Left hindlimb (tissue), 1 donor: ENCODE measurements around the gene CHST14.
"Not testable (repeated sequence)": the region's sequence is repeated elsewhere in the genome, so short reads cannot be mapped to it uniquely, and the experiment has no call there.

ENCODE experiments used
- DNase-seq: peaks from one replicate; pipeline ENCODE4 v3.0.0-alpha.2; 2018

Gene CHST14

DNA sequence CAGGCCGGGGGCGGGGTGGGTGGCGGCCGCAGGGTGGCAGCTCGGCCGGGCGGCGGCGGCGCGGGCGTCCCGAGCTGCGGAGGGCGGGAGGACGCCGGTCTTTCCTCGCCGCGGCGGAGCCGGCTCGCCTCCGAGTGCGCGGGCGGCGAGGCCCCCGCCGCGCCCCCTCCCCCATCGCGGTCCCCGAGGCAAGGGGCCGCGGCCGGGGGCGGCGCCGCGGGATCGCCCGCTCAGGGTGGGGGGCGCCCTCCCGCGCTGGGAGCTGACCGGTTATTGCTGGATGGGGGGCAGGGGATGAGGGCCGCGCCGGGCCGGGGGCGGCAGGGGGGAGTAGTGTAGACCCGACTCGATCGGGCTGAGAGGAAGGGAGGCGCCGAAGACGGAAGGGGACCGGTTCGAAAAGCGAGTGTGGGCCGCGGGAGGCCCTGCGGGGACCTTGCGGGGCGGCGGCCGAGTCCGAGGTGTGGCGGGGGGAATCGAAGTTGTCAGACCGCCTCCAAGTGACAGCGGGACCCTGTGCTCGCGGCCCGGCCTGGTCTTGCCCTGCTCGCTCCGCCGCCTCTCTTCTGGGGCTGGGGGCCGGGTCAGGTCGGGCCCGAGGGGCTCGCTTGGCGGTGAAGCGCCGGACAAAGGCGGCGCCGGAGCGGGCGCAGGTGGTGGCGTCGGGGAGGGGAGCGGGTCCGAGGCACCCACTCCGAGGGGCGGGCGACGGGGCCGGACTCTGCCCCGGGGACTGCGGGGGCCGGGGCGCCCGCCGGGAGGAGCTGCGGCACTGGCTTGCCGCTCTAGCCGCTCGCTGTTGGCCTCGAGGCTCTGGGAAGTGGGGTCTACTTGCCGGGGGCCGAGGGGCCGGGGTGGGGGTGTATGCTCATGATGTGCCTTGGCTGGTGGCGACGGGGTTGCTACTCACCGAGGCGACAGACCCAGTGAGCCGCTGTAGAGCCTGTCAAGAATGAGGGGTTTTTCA is 28.9 kb upstream of the CHST14 start:
- DNase-seq: no peak

DNA sequence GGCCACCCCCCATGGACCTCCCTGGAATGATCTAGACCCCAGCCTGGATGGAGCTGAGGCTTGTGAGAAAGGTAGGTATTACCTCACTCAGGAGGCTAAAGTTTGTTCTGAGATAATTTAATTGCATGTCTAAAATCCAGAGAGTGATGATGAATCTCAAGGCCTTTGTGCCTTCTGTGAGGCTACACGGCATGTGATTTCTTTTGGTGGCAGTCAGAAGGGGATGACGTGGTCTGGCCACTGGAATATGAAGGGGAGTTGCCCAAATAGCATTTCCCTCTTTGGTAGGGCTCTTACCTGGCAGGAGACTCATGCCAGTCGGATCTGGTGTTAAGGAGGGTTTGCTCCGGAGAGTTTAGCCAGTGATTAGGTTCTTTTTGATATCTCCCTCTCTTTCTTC is 27.5 kb upstream of the CHST14 start:
- no peak for DNase-seq

DNA sequence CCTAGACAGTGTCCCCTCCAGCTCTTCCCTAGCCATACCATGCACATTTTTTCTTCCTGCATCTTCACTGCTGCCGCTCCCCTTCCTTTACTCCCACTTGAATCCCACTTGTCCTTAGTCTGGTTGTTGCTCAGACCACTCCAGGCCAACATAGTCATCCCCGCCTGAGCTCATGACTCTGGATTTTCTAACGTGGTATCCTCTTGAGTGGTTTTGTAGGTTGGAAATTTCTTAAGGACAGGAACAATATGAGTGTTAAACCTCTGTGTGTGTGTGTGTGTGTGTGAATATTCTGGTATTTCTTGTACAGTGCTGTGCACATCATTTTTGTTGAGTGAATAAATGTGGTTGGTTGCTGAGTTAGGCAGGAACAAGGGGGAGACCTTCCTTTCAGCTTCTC is 26.9 kb upstream of the CHST14 start:
- no peak for DNase-seq

DNA sequence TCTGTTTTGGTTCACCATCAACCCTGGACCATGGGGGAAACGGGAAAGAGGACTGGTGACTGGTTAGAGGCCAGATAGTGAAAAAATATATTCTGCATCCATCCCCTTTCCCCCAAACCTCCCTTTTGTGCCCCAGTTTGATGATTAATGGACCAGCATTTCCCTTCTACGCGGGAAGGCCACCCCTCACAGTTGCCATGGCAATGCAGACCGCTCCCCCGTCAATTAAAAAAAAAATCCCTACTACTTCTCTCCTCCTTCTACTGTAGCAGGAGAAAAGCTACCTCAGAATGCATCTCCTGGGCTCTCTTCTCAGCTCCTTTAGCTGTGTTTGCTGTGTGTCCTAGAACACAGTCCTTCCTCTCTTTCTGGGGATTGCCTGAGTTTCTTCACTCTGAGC is 26.0 kb upstream of the CHST14 start:
- no peak for DNase-seq

DNA sequence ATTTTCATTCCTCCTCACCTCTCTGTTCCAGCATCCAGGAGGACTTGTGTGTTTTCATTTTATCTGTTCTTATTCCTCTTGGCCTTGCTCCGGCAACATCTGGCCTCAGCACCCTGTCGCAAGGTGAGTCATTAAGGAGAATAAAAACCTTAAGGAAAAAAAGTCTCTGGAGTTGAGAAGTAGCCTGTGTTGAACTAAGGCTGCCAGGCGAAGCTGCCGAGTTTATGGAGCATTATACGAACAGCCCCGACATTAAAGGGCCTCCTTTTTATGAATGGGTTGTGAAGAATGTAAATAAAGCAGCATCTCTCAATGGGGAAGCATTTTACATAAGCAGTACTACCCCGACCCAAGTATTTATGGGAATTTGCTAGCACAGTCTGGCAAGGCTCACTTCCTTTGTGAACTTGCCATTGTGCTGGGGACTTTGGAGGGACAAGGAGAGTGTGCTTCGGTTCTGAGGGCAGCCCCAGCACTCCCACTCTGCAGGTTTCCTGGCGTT is 25.3 kb upstream of the CHST14 start:
- DNase-seq: no peak

DNA sequence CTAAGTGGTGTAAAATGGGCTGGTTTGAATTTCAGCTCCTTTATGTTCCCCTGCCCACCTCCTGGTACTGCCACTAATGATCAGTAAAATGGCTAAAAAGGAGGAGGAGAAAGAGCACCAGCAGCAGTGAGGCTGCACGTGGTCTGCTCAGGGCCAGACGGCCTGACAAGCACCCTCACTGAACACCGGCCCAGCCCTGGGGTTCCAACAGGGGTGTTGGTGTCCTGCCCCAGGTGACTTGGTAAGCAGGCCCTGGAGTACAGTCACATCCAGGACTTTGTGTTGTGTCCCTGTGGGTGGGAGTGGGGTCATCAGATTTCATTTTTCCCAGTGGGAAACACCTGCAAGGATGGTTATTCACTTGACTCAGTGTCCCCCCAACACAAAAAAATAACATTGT is 24.6 kb upstream of the CHST14 start:
- DNase-seq: no peak

DNA sequence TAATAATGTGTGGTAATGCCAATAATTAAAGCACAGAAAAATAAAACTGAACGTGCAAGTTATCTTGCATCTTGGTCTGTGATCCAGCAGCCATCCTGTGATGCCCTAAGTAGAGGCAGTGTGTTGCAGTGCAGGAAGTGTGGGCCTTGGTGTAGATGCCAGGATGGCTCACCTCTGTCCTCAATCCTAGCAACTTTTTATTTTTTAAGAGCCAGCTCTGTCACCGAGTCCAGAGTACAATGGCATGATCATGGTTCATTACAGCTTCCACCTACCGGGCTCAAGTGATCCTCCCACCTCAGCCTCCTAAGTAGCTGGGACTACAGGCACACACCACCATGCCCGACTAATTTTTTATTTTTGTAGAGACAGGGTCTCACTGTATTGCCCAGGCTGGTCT is 22.4 kb upstream of the CHST14 start:
- no peak for DNase-seq

DNA sequence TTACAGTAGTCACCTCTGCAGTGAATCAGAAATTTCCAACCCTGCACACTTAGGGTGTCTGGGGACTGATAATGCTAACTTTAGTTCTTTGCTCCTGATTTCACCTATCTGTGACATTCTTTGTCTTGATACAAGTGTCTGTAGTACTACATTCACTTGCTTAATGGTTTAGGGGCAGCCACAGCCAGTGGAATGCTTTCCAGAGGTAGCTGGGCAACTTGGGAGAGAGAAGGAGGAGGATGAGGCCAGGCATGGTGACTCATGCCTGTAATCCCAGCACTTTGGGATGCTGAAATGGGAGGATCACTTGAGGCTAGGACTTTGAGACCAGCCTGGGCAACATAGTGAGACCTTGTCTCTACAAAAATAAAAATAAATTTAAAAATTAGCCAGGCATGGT is 21.5 kb upstream of the CHST14 start:
- no peak for DNase-seq

DNA sequence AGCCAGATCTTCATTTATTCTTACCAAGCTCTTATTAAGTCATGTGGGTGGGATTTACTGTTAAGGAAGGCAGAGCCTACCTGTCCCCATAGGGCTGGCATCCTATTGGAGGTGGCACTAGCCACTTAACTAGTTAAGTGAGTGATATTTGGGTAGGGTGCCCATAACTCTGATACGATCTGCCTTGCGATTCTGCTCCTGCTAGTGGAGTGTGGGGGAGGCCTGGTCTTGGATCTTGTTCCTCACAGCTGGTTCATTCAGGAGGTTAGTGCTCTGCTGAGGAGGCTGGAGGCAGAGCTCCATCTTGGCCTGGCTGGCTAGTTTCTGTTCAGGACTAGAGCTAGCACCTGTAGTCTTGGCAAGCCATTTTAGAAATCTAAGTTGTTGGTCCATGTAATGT is 20.7 kb upstream of the CHST14 start:
- DNase-seq: no peak

DNA sequence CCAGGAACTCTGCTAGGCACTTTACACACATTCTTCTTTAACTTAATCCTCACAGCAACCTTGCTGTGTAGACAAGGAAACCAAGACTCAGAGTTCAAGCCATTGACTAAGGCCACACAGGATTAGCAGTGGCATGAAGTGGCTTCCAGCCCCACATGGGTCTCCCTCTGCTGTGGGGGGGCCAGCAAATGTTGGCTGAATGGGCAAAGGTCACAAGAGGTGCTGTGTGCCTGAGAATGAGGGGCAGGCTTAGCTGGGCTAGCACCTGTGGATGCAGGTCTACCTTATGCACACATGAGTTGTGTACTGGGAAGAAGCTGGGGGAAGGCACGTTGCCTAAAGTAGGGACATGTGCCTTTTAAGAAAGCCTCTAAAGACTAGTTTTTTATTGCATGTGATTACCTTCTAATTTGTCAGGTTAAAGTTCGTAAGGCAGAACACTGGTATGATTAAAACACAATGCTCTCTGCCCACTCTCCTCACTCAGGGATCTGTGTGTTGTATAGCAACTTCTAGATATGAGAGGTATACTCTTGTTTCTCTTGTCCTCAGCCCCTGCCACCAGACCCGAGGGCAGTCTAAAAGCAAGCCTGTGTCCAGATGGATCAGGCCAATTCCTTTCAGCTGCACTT is 19.1 kb upstream of the CHST14 start:
- DNase-seq: no peak

DNA sequence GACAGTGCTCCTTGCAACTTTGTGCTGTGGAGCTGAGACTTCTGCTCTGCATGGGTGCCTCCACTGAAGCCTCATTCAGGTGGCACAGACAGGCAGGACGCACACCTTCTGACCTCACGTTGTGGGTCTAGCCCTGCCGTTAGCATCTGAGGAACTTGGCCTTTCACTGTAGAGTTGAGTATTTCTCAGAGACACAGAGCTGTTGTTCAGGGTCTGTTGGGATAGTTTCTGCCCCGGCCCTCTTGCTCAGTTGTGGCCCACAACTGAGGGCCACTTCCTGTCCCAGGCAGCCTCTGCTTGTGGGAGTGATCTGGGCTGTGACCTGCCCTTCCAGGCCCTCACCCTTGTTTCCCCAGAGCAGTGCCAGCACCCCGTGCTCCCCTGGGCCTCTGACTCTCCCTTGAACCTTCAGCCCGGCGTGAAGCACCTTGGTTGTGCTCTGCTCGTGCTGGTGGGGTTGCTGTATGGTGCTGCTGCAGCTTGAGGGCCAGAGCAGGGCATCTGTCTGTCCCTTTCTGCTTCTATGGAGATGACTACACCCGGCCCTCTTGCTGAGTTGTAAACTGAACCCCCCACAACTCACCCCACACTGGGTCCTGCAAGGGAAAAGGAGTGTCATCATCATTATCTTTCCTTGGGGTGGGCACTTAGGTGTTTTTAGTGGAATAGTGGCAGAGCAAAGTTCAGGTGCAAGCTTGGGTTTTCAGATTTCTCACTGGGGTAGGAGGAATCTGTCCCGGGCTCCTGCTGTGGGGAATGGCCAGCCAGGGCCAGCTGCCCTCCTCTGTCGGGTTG is 18.3 kb upstream of the CHST14 start:
- no peak for DNase-seq

DNA sequence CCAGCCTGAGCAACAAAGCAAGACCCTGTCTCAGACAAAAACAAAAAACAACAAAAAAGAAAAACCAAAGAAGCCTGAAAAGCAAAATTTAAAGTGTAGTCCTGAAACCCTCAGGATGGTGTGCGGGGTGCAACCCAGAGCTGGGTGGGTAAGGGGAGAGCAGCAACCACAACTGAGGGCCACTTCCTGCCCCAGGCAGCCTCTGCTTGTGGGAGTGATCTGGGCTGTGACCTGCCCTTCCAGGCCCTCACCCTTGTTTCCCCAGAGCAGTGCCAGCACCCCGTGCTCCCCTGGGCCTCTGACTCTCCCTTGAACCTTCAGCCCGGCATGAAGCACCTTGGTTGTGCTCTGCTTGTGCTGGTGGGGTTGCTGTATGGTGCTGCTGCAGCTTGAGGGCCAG is 16.8 kb upstream of the CHST14 start:
- DNase-seq: not testable (repeated sequence)

DNA sequence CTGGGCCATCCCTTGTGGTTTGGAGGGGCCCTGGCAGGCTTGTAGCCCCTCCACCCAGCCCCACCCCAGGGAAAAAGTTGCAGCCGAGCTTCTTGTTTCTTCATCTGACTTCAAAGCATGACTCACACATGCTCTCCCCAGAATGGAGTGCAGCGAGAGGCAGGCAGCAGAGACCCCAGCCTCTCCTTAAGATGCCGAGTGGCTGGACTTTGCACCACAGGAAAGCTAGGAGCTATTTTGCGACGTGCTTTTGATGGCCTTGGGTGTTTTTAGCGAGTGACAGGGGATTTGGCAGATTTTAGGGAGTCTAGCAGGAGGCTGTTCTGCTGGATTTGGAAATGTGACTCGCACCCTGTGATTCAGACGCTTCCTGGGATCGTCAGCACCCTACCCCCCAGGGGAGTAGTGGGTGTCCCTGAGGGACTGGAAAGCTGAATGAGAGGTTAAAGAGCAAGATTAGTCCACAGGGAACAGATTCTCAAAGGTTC is 15.8 kb upstream of the CHST14 start:
- DNase-seq: no peak

DNA sequence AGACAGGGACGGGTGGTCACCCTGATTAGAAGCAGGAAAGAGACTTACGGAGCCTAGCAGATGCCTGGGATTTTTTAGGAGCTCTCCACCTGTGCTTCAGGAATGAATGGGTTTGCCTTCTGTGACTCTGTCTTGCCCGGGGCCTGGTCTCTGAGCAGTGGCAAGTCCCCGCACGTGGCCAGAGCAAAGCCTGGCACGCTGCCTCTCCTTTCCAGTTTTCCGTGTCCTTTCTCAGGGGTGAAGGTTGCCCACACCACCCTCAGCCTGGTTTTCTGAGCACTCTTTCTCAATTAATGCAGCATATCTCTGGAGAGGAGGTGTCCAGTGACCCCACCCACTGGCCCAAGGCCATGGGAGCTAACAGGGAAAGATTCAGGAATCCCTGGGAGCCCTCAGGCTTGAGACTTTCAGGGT is 14.5 kb upstream of the CHST14 start:
- no peak for DNase-seq

DNA sequence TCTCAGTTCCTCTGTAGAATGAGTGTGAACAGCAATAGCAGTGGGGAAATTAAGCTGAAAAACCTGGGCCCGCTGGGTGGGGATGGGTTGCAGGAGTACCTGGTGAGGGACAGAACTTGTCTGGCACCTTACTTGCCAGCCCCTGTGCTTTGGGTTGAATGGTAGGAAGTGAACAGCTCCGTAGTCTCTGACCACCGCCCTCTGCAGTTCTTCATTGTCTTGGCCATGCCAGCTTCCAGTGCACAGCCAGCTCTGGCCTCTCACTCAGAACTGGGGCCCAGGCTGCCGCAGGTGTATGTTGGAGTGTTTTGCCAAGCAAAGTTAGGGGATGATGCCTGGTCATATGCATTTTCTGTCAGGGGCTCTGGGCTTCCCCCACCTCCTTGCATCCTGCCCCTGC is 14.0 kb upstream of the CHST14 start:
- no peak for DNase-seq

DNA sequence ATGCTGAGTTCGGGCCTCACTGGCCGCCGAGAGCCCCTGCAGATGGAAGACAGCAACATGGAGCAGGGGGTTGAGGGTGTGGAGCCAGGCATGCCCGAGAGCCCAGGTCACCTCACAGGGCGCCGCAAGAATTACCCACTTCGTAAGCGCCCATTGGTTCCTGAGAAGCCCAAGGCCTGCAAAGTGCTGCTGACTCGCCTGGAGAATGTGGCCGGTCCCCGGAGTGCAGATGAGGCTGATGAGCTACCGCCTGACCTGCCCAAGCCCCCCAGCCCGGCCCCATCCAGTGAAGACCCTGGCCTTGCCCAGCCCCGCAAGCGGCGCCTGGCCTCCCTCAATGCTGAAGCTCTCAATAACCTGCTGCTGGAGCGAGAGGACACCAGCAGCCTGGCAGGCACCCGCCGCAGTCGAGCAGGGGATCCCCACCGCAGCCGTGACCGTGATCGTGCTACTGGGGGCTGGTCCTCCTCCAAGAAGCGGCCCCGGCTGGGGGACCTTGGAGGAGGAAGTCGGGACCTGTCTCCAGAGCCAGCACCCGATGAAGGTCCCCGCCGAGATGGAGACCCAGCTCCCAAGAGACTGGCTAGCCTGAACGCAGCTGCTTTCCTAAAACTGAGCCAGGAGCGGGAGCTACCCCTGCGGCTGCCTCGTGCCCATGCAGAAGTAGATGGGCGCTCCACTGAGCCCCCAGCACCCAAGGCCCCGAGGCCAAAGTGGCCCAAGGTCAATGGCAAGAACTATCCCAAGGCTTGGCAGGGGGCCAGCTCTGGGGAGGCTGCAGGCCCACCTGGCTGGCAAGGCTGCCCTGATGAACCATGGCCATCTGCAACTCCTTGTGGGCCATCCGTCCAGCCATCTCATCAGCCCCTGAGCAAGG is 12.1 kb upstream of the CHST14 start:
- no peak for DNase-seq

DNA sequence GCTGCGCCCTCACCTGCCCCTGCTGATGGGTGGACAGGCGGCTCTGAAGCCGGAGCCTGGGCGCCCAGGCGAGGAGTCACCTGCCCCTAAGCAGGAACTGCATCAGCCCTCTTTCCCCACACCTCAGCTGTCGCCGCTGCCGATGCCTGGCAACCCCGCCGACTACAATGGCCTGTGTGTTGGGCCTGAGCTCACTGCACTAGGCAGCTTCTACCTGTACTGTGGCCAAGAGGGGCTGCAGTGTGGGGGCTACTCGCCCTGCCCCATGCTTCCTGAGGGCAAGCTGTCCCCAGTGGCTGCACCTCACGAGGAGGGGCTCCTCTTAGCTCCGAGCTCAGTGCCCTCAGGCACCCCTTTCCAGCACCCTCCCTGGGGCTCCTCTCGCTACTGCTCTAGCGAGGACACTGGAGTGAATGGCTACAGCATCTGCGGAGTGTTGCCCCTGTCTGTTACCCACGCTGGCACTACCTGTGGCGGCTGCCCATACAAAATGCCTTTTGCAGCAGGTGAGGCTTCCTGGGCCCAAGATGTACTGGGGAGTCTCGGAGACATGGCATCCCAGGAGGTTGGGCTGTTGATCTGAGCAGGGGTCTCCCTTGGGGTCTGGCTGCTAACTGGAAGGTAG is 11.3 kb upstream of the CHST14 start:
- no peak for DNase-seq

DNA sequence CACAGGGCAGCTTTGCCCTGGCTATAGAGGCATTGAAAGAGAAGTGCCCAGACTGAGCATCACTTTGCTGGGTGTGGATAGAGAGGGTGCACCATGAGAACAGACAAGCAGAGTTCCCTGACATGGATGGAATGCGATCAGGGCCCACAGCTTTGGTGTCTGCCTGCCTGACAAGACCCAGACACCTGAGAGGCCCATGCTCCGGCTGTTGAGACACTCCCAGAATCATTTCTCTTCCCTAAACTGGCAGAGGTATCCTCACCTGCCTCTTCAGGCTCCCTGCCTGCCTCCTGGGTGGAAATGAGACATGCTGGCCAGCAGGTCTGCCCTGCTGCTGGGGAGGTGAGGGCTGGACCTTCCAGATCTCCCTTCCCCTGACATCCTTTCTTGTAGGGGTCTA is 10.4 kb upstream of the CHST14 start:
- DNase-seq: no peak

DNA sequence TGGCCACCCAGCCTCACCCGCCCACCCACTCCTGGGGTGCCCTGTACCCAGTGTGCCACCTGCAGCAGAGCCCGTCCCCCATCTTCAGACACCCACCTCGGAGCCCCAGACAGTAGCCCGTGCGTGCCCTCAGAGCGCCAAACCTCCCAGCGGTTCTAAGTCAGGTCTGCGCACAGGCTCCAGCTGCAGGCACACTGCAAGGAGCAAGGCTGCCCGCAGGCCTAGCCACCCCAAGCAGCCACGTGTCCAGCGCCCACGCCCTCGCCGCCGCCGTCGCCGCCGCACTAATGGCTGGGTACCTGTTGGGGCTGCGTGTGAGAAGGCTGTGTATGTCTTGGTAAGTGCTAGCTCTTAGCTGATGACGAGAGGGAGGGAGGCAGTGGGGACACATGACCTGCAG is 8.8 kb upstream of the CHST14 start:
- no peak for DNase-seq

DNA sequence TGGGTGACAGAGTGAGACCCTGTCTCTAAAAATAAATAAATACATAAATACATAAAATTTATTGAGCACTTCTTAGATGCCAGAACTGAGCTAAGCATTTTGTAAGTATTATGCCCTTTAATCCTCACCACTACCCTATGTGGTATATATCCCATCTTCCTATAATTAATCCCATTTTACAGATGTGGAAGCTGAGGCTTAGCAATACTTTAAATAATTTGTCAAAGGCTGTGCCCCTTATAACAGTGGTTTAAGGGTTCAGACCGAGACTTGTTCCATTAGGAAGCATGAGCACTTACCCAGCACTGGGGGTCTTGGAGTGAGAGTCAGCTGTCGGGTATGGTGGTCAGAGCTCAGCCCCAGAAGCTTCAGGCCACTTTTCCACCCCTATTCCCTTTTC is 7.5 kb upstream of the CHST14 start:
- DNase-seq: no peak

DNA sequence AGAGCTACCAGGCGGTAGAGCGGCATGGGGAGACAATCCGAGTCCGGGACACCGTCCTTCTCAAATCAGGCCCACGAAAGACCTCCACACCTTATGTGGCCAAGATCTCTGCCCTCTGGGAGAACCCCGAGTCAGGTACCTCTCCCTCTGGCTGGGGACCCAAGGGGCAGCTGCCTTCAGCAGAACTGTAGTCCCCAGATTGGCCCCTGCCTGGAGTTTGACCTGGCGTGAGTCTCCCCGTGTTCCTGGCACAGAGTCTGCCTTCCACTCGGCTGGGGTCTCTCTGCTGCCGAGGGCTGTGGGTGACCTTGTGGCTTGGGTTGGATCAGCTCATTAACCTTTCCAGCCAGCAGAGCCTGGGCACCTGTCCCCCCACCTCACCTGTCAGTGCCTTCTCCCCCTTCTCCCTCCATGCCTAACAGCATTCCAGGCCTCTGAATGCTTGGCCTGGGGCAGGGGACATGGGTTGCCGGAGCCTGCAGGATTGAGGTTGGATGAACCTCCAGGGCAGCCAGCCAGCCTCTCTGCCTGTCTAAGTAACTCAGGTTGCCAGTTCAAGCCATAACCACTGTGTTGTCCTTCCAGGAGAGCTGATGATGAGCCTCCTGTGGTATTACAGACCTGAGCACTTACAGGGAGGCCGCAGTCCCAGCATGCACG is 6.8 kb upstream of the CHST14 start:
- no peak for DNase-seq
